Endothelial cell of umbilical vein (primary cell): Measurements from ENCODE around the gene VAC14. TPM values are rescaled to one million over a fixed set of nuclear protein-coding genes. Genes with fewer than 3 reads are reported as not detected.

Source experiments
- BruUV-seq: library from RNA; stranded (reverse); fragments of 400-500 nt; replicated peaks from 2 replicates; lab custom pipeline; 2021; lab: Mats Ljungman, UMichigan
- CTCF ChIA-PET: fragments of 300-600, 350-600 bp; sonication (Branson Sonifier 250); formaldehyde crosslinking; loops from one replicate; lab custom pipeline; 2021; ENCODE audit warnings: antibody characterized with exemption, inconsistent platforms; lab: Charles Lee
- POLR2A ChIA-PET: fragments of 300-600, 350-600 bp; sonication (Branson Sonifier 250); formaldehyde crosslinking; loops from one replicate; lab custom pipeline; 2021; ENCODE audit warnings: antibody characterized with exemption, inconsistent platforms; lab: Charles Lee
- DNase-seq: peaks from one replicate; pipeline ENCODE4 v3.0.0-alpha.2; 2011; ENCODE audit warnings: low read depth, low spot score
- FAIRE-seq: peaks from 2 replicates; lab custom pipeline; 2011; peaks lifted over from hg19 to GRCh38; lab: Jason Lieb, UNC
- H2AFZ ChIP-seq: 2 replicates; pipeline ENCODE4 v1.6.0; 2012; ENCODE audit warnings: low read depth, low read length, control low read depth, inconsistent platforms
- H3K27ac ChIP-seq: 2 replicates; pipeline ENCODE4 v1.5.1; 2011; ENCODE audit warnings: low read depth, mild to moderate bottlenecking, control low read depth, low read length, moderate library complexity; ENCODE audit not compliant: insufficient read depth
- H3K27me3 ChIP-seq, 2 experiments: 2 replicates each; pipeline versions ENCODE4 v1.6.0 to v1.6.1; 2011; ENCODE audit warnings: low read length in 2 of 2, mixed read lengths in 1 of 2; ENCODE audit not compliant: control insufficient read depth in 2 of 2, insufficient read depth in 2 of 2
- H3K36me3 ChIP-seq, 2 experiments: 2 replicates in 1 of 2; 3 replicates in 1 of 2; pipeline ENCODE4 v1.5.1; 2011; ENCODE audit warnings: low read length in 2 of 2, mild to moderate bottlenecking in 1 of 2, moderate library complexity in 1 of 2; ENCODE audit not compliant: control insufficient read depth in 2 of 2, insufficient read depth in 2 of 2; ENCODE audit errors: extremely low read depth in 1 of 2
- H3K4me1 ChIP-seq: 3 replicates; pipeline ENCODE4 v1.5.1; 2011; ENCODE audit warnings: mild to moderate bottlenecking, low read length; ENCODE audit not compliant: control insufficient read depth, insufficient read depth; ENCODE audit errors: extremely low read depth
- H3K4me2 ChIP-seq: 2 replicates; pipeline ENCODE4 v1.6.1; 2011; ENCODE audit warnings: low read length, control low read depth, mixed read lengths; ENCODE audit not compliant: insufficient read depth
- H3K4me3 ChIP-seq, 3 experiments: fragments of 200-600 bp in 1 of 3; sonication (generic), shearing (Covaris generic) in 1 of 3; replicated peaks in 1 of 3; 2 replicates each; pipeline ENCODE4 v1.5.1; 2011 to 2016; ENCODE audit warnings: control low read depth in 3 of 3, low read length in 3 of 3, mild to moderate bottlenecking in 2 of 3, inconsistent platforms in 1 of 3, low read depth in 1 of 3, moderate library complexity in 1 of 3; ENCODE audit not compliant: insufficient read depth in 1 of 3
- H3K79me2 ChIP-seq: 2 replicates; pipeline ENCODE4 v1.6.0; 2012; ENCODE audit warnings: low read length, inconsistent platforms; ENCODE audit not compliant: control insufficient read depth, insufficient read depth
- H3K9ac ChIP-seq: replicated peaks from 2 replicates; pipeline ENCODE3; 2011; ENCODE audit warnings: low read length, control low read depth; ENCODE audit not compliant: insufficient read depth; ENCODE audit errors: extremely low read depth
- H3K9me1 ChIP-seq: replicated peaks from 3 replicates; pipeline ENCODE4 v1.6.0; 2011; ENCODE audit warnings: mild to moderate bottlenecking, low read length; ENCODE audit not compliant: control insufficient read depth, insufficient read depth; ENCODE audit errors: extremely low read depth
- H3K9me3 ChIP-seq: replicated peaks from 2 replicates; pipeline ENCODE4 v1.5.1; 2012; ENCODE audit warnings: low read length, inconsistent platforms; ENCODE audit not compliant: control insufficient read depth, insufficient read depth
- H4K20me1 ChIP-seq: replicated peaks from 2 replicates; pipeline ENCODE3; 2011; ENCODE audit warnings: mild to moderate bottlenecking, low read length; ENCODE audit not compliant: control insufficient read depth, insufficient read depth; ENCODE audit errors: extremely low read depth
- CTCF ChIP-seq, 2 donors: IDR thresholded peaks; 1 replicate in 1 of 2; 2 replicates in 1 of 2; pipeline ENCODE4 v1.5.1; 2011; ENCODE audit warnings: low read length in 2 of 2, mild to moderate bottlenecking in 2 of 2, moderate library complexity in 2 of 2, control low read depth in 1 of 2, inconsistent platforms in 1 of 2, low read depth in 1 of 2; ENCODE audit not compliant: insufficient read depth in 1 of 2; ENCODE audit errors: extremely low read depth in 1 of 2
- EZH2 ChIP-seq: IDR thresholded peaks from 2 replicates; pipeline ENCODE4 v1.6.1; 2012; ENCODE audit warnings: borderline replicate concordance, low read depth, mild to moderate bottlenecking, moderate library complexity, low read length, inconsistent platforms; ENCODE audit not compliant: severe bottlenecking
- FOS ChIP-seq: IDR thresholded peaks from 2 replicates; pipeline ENCODE4 v1.6.1; 2011; ENCODE audit warnings: mild to moderate bottlenecking, low read length, moderate library complexity, borderline replicate concordance; ENCODE audit not compliant: insufficient read depth
- GATA2 ChIP-seq: IDR thresholded peaks from 2 replicates; pipeline ENCODE4 v1.7.0; 2011; ENCODE audit warnings: low read depth, mild to moderate bottlenecking, moderate library complexity, mixed read lengths, low read length; ENCODE audit not compliant: insufficient read length, insufficient read depth
- JUN ChIP-seq: IDR thresholded peaks from 2 replicates; pipeline ENCODE4 v1.6.1; 2011; ENCODE audit warnings: borderline replicate concordance, low read depth; ENCODE audit not compliant: insufficient read length, insufficient read depth
- MYC ChIP-seq: IDR thresholded peaks from one replicate; pipeline ENCODE4 v1.6.1; 2011; ENCODE audit warnings: mild to moderate bottlenecking, low read depth, low read length
- POLR2A ChIP-seq: IDR thresholded peaks from 2 replicates; pipeline ENCODE4 v1.6.1; 2012; ENCODE audit warnings: low read depth, mild to moderate bottlenecking, control low read depth, low read length
- POLR2AphosphoS5 ChIP-seq: IDR thresholded peaks from 2 replicates; pipeline ENCODE4 v1.6.1; 2012; ENCODE audit warnings: low read depth, mild to moderate bottlenecking, control low read depth, low read length, moderate library complexity; ENCODE audit not compliant: insufficient read depth
- dilution Hi-C: fragments of 300-500 bp; cut with MboI; formaldehyde crosslinking; loops from one replicate; pipeline ENCODE4 v1.15.0; 2019; ENCODE audit warnings: low sequenced_read_pairs; ENCODE audit not compliant: extremely low pct_ligation_motif_present
- intact Hi-C: fragments of 100-400 bp; cut with micrococcal nuclease; formaldehyde crosslinking; loops from one replicate; pipeline ENCODE4 v1.10.0; 2022
- polyA plus RNA-seq, 4 experiments: library from polyadenylated mRNA; depleted of rRNA in 3 of 4; stranded (reverse) in 3 of 4; unstranded in 1 of 4; fragments of >200 nt; gene quantifications; 2 replicates each; pipeline versions ENCODE4 v1.2.1 to v1.2.3, GENCODE V29; 2011 to 2012; ENCODE audit warnings: missing spikeins in 1 of 4
- total RNA-seq: library from RNA; stranded (reverse); gene quantifications from 2 replicates; pipeline ENCODE4 v1.2.3, GENCODE V29; 2021
- TF ChIP-seq, protein P1 (sequence below): IDR thresholded peaks from 2 replicates; pipeline ENCODE4 v1.6.1; 2011; ENCODE audit not compliant: insufficient read depth, insufficient read length

VAC14 gene
- total and polyA plus RNA-seq, 2 donors (not counting 3 experiments of a cell fraction or from before 2014, with no cell fraction given), result 37.6 to 57.9 TPM

GRCh38 chr16:70782237-70782636, 18.7 kb downstream of the VAC14 start:
- Histone ChIP-seq H3K79me2 (no peaks in the 10 kb centered on the region), H3K9me1 (no peaks in the 10 kb centered on the region), H4K20me1 (no peaks in the 10 kb centered on the region), H3K9me3 (no peaks in the 10 kb centered on the region), H3K4me2 (no peak overlapping the region), H3K4me3 (no peak overlapping the region), H3K9ac (no peak overlapping the region), H3K36me3 (peaks cover 7 to 61% of the 10 kb centered on the region in 2 experiments), H3K27me3 (no peaks in the 10 kb centered on the region), H2AFZ (no peak overlapping the region), H3K4me1 (no peaks in the 10 kb centered on the region), H3K27ac (no peak overlapping the region)
- FAIRE-seq (no peak), DNase-seq (no peak)
- CTCF ChIA-PET, result no interaction called here
- no TSS peak for BruUV-seq
- POLR2A ChIA-PET, result no interaction called here
- dilution Hi-C loops, result no loop called here
- intact Hi-C loops, result no loop called here
- TF ChIP-seq EZH2, result no peak
- TF ChIP-seq CTCF (IDR thresholded peaks at IDR 0.05; ENCODE audit: extremely low read depth in 1 of 2, insufficient read depth in 1 of 2, low read depth in 1 of 2, low read length in 2 of 2), result no peak
- no peak for TF ChIP-seq POLR2AphosphoS5
- TF ChIP-seq POLR2A, result no peak
- no peak for TF ChIP-seq JUN
- TF ChIP-seq FOS, result no peak
- no peak for TF ChIP-seq GATA2
- TF ChIP-seq MYC, result no peak
- TF ChIP-seq, protein P1, sequence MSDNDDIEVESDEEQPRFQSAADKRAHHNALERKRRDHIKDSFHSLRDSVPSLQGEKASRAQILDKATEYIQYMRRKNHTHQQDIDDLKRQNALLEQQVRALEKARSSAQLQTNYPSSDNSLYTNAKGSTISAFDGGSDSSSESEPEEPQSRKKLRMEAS, result no peak
